Neutrophil (primary cell): ENCODE measurements around the gene HOXD12.
A peak's percentile ranks its signal among the peaks of the same experiment; 100 is the strongest.

Experiments
- H3K27ac ChIP-seq: fragments of 200-600 bp; sonication (generic); 2 replicates; pipeline ENCODE4 v1.5.1; 2016; ENCODE audit warnings: mild to moderate bottlenecking, moderate library complexity
- H3K27me3 ChIP-seq: fragments of 200-600 bp; sonication (generic); 2 replicates; pipeline ENCODE4 v1.6.0; 2016; ENCODE audit warnings: mild to moderate bottlenecking
- H3K36me3 ChIP-seq: fragments of 200-600 bp; sonication (generic); 2 replicates; pipeline ENCODE4 v1.5.1; 2017
- H3K4me1 ChIP-seq, 2 experiments: fragments of 200-600 bp in 1 of 2; sonication (generic) in 1 of 2; 1 replicate in 1 of 2; 2 replicates in 1 of 2; pipeline versions ENCODE4 v1.5.1 to v1.6.1; 2013 to 2016; ENCODE audit warnings: low read depth in 1 of 2, low read length in 1 of 2, mild to moderate bottlenecking in 1 of 2, moderate library complexity in 1 of 2; ENCODE audit not compliant: control insufficient read depth in 1 of 2, insufficient read depth in 1 of 2
- H3K4me3 ChIP-seq, 2 experiments: fragments of 200-600 bp in 1 of 2; sonication (generic) in 1 of 2; 1 replicate in 1 of 2; 2 replicates in 1 of 2; pipeline ENCODE4 v1.5.1; 2013 to 2016; ENCODE audit warnings: low read depth in 1 of 2, low read length in 1 of 2, mild to moderate bottlenecking in 1 of 2, moderate library complexity in 1 of 2
- H3K9me3 ChIP-seq: fragments of 200-600 bp; sonication (generic); 2 replicates; pipeline ENCODE4 v1.5.1; 2016
- TF ChIP-seq, protein P1 (sequence below): fragments of 200-600 bp; sonication (generic); IDR thresholded peaks from 2 replicates; pipeline ENCODE4 v1.5.1; 2016; ENCODE audit warnings: antibody characterized with exemption

The HOXD12 gene

DNA sequence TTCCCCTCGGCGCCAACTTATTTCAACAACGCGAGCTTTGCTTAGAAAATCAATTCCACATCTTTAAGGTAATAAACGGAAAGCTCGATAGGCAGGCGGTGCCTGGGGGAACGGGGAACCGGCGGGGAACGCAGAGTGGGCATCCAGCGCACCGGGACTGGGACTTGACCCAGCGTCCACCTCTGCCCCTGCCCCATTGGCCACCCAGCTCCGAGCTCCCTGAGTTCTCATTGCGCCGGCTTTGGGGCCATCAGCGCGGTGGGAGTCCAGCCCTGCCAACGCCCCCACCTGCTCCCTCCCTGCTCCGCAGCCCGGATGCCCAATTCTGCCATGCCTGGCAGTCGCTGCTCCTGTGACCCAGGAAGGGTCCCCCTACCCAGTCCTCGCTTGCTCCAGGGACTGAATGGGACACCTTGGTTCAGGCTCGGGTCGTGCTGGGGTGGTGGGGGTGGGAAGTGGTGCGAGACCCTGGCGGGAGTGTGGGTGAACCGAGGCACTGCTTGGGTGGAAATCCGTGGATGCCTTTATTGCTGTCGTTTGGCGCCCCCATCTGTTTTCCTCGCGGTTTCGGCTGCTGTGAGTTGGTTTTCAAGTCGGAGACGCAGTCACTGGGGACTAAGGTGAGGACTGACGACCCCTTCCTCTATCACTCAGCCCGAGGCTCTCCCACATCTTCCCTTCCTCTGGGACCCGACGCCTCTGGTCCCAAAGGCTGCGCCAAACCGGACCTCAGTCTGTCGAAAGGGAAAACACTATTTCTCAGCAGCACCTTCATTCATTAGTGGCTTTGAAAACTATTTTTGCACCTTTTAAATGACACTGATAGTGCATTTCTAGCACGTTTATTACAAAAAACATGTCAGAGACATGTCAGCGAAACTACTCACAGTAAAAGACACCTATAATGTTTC is 13.5 kb upstream of the HOXD12 start:
- Histone ChIP-seq H3K4me1 (peaks cover 58 to 61% of the 10 kb centered on the region in 2 experiments), H3K4me3 (peak overlapping the region in 1 of 2 experiments; percentile 39), H3K27ac (no peak overlapping the region), H3K27me3 (peaks cover 100% of the 10 kb centered on the region), H3K36me3 (no peaks in the 10 kb centered on the region), H3K9me3 (peaks cover under 1% of the 10 kb centered on the region)
- TF ChIP-seq, protein P1, sequence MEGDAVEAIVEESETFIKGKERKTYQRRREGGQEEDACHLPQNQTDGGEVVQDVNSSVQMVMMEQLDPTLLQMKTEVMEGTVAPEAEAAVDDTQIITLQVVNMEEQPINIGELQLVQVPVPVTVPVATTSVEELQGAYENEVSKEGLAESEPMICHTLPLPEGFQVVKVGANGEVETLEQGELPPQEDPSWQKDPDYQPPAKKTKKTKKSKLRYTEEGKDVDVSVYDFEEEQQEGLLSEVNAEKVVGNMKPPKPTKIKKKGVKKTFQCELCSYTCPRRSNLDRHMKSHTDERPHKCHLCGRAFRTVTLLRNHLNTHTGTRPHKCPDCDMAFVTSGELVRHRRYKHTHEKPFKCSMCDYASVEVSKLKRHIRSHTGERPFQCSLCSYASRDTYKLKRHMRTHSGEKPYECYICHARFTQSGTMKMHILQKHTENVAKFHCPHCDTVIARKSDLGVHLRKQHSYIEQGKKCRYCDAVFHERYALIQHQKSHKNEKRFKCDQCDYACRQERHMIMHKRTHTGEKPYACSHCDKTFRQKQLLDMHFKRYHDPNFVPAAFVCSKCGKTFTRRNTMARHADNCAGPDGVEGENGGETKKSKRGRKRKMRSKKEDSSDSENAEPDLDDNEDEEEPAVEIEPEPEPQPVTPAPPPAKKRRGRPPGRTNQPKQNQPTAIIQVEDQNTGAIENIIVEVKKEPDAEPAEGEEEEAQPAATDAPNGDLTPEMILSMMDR: no peak

DNA sequence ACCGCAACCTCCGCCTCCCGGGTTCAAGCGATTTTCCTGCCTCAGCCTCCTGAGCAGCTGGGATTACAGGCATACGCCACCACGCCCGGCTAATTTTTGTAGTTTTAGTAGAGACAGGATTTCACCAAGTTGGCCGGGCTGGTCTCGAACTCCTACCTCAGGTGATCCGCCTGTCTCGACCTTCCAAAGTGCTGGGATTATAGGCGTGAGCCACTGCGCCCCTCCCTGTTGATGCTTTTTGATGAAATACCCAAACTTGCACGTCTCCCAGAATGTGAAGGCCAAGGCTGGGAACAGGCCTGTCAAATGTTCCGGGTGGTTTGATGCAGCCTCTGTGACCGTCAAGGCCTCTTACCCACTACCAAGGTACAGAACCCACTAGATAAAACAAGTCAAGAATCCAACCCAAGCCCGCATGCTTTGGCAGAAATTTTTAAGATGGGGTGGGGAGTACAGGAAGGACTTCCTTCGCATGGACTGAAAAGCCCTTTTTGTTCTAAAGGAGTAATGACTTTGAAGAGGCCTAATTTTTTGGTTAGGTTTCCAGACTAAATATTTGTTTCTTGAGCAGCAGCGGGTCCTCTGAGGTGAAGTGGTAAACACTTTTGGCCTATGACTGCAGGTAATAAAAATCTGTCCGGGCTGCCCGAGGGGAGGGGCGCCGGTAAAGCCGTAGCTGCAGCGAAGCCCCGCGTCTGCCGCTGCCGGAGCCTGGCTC is 12.1 kb upstream of the HOXD12 start:
- TF ChIP-seq, protein P1: no peak
- Histone ChIP-seq H3K27ac (no peak overlapping the region), H3K4me3 (peak overlapping the region; percentile 36 to 39), H3K9me3 (no peaks in the 10 kb centered on the region), H3K4me1 (peaks cover 54 to 57% of the 10 kb centered on the region in 2 experiments), H3K27me3 (peaks cover 100% of the 10 kb centered on the region), H3K36me3 (no peaks in the 10 kb centered on the region)

DNA sequence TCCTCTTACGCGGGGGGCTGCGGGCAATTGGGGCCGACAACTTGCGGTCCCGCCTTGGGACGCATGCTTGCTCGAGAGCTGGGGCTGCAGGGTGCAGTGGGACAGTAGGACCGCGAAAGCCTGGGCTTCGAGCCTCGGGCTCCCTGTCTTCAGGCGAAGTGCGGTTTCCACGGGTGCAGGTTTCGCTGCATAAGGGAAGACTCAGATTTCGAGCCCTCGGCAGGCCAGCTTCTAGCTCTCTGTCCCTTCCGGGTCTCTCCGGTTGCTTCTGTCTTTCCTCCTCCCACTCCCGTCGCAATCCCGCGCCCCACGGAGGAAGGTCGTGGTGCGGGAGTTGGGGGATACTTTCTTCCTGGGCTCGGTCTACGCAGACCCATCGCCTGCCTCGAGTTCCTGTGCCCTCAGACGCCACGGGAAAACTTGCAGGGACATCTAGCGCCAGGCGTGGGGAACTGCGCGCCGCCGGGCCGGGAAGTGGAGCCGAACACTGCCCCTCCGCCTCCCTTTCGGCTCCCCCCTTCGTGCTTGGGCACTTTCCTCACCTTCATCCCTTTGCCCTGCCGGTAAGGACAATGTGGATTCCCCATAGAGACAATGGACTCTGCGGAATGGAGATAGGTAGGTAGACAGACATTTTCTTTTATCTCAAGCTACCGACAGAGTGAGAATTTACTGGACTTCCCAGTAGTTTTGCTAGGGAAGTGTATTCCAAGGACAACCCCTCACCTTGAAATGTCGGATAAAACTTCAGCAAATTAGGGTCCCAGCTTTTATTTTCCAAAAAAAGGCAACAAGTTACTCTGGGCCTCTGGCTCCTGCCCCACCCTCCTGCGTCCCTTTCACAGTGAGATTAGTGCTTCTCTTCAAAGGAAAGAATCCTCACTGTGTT is 11.3 kb upstream of the HOXD12 start:
- TF ChIP-seq, protein P1: no peak
- H3K4me3 ChIP-seq: peak overlapping the region; percentile 36 to 39
- H3K36me3 ChIP-seq: no peaks in the 10 kb centered on the region
- no peaks in the 10 kb centered on the region for H3K9me3 ChIP-seq
- no peak overlapping the region for H3K27ac ChIP-seq
- H3K27me3 ChIP-seq: peaks cover 100% of the 10 kb centered on the region
- peaks cover 49 to 57% of the 10 kb centered on the region in 2 experiments for H3K4me1 ChIP-seq

DNA sequence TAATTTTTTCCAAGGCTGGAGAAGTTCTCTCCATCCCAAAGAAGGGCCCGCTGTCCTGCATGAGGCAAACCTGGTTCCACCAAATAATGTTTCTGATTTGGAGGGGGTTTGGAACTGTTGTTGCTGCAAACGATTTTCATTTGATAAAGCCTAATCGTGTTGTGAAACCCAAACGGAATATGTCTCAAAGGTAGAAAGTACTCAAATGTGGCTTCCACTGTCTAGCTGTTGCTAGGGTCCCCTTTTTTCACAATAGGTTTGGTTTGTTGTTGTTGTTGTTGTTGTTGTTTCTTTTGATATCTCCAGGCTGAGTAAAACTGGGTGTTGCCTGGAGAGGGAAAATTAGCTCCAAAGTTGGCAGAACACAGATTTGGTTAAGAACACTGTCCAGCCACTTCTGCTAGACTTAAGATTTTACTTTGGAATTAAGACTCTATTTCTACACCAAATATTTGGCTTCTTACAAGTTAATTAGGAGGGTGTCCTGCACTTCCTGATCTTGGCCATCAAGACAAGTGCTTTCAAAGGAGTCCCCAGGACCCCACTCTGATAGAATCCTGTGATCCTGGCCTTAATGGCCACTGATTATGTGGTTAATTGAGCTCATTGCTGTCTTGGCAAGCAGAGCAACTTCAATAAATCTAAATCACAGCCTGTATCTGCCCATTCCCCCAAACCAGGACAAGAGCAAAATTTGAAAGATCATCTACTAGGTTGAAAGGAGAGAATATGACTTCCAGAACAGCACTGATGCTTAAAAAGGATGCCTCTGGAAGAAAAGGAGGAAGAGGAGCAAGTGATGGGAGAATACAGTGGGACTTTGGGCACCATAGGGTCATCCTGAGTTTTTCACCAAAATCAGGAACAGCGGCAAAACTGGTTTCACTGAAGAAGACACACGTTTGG is 10.4 kb upstream of the HOXD12 start:
- TF ChIP-seq, protein P1: no peak
- peaks cover 44 to 52% of the 10 kb centered on the region in 2 experiments for H3K4me1 ChIP-seq
- no peaks in the 10 kb centered on the region for H3K36me3 ChIP-seq
- H3K4me3 ChIP-seq: no peak overlapping the region
- H3K27me3 ChIP-seq: peaks cover 100% of the 10 kb centered on the region
- no peak overlapping the region for H3K27ac ChIP-seq
- no peaks in the 10 kb centered on the region for H3K9me3 ChIP-seq
